IMR-90 (cell line): Measurements from ENCODE around the gene CSE1L. TPM values are rescaled to one million over a fixed set of nuclear protein-coding genes. Genes with fewer than 3 reads are reported as not detected.
"Not testable (repeated sequence)": the region's sequence is repeated elsewhere in the genome, so short reads cannot be mapped to it uniquely, and the experiment has no call there.

ENCODE experiments used
- ATAC-seq: fragments of 200-7000 bp; cut with Tn5 transposase; 2 replicates; pipeline ENCODE4 v1.9.1; 2020; ENCODE audit warnings: low read depth, mild to moderate bottlenecking, moderate library complexity
- BruUV-seq: library from RNA; stranded (reverse); fragments of 400-500 nt; replicated peaks from 2 replicates; lab custom pipeline; 2021; lab: Mats Ljungman, UMichigan
- CTCF ChIA-PET: fragments of 300-600 bp; formaldehyde crosslinking; extraction: SDS; loops from one replicate; lab custom pipeline; 2021; ENCODE audit warnings: antibody characterized with exemption; lab: Yijun Ruan, JAX
- POLR2A ChIA-PET: fragments of 300-600 bp; sonication (Branson Sonifier 250); formaldehyde crosslinking; loops from one replicate; lab custom pipeline; 2022; ENCODE audit warnings: antibody characterized with exemption; ENCODE audit not compliant: unreplicated experiment; lab: Charles Lee
- DNase-seq: peaks from one replicate; pipeline ENCODE4 v3.0.0; 2013
- H2AFZ ChIP-seq: replicated peaks from 2 replicates; pipeline ENCODE3; 2013; ENCODE audit warnings: low read length, mild to moderate bottlenecking; ENCODE audit not compliant: poor library complexity
- H2AK5ac ChIP-seq: 2 replicates; pipeline ENCODE4 v1.6.1; 2013; ENCODE audit warnings: low read depth, low read length, inconsistent platforms
- H2AK9ac ChIP-seq: replicated peaks from 2 replicates; pipeline ENCODE3; 2013; ENCODE audit warnings: mild to moderate bottlenecking, low read depth, low read length, moderate library complexity; ENCODE audit not compliant: poor library complexity
- H2BK120ac ChIP-seq: 2 replicates; pipeline ENCODE4 v1.6.1; 2013; ENCODE audit warnings: low read depth, low read length, inconsistent platforms
- H2BK15ac ChIP-seq: 3 replicates; pipeline ENCODE4 v1.6.1; 2013; ENCODE audit warnings: low read depth, low read length, inconsistent platforms
- H2BK20ac ChIP-seq: 2 replicates; pipeline ENCODE4 v1.6.1; 2013; ENCODE audit warnings: low read depth, mild to moderate bottlenecking, inconsistent platforms, low read length, moderate library complexity
- H2BK5ac ChIP-seq: 2 replicates; pipeline ENCODE4 v1.6.1; 2013; ENCODE audit warnings: mild to moderate bottlenecking, low read depth, low read length, inconsistent platforms; ENCODE audit not compliant: poor library complexity, severe bottlenecking
- H3K14ac ChIP-seq: replicated peaks from 2 replicates; pipeline ENCODE4 v1.6.1; 2013; ENCODE audit warnings: low read depth, low read length, inconsistent platforms
- H3K18ac ChIP-seq: 2 replicates; pipeline ENCODE4 v1.6.1; 2013; ENCODE audit warnings: low read depth, low read length, control low read depth
- H3K23ac ChIP-seq: 2 replicates; pipeline ENCODE4 v1.6.1; 2013; ENCODE audit warnings: low read depth, low read length, inconsistent platforms
- H3K27ac ChIP-seq: 2 replicates; pipeline ENCODE4 v1.5.1; 2013; ENCODE audit warnings: mild to moderate bottlenecking, control low read depth, low read length; ENCODE audit not compliant: insufficient read depth
- H3K27me3 ChIP-seq: 2 replicates; pipeline ENCODE4 v1.6.1; 2013; ENCODE audit warnings: low read length; ENCODE audit not compliant: control insufficient read depth, insufficient read depth
- H3K36me3 ChIP-seq: 2 replicates; pipeline ENCODE4 v1.6.1; 2013; ENCODE audit warnings: low read length, mixed read lengths; ENCODE audit not compliant: control insufficient read depth, insufficient read depth
- H3K4ac ChIP-seq: 2 replicates; pipeline ENCODE4 v1.6.1; 2013; ENCODE audit warnings: low read depth, low read length, inconsistent platforms
- H3K4me1 ChIP-seq: 2 replicates; pipeline ENCODE4 v1.6.1; 2013; ENCODE audit warnings: low read length, mixed read lengths; ENCODE audit not compliant: control insufficient read depth, insufficient read depth
- H3K4me2 ChIP-seq: 2 replicates; pipeline ENCODE4 v1.6.1; 2013; ENCODE audit warnings: low read depth, mild to moderate bottlenecking, control low read depth, low read length, moderate library complexity
- H3K4me3 ChIP-seq: 2 replicates; pipeline ENCODE4 v1.5.1; 2013; ENCODE audit warnings: low read depth, mild to moderate bottlenecking, control low read depth, low read length, moderate library complexity; ENCODE audit not compliant: insufficient read depth
- H3K56ac ChIP-seq: 2 replicates; pipeline ENCODE4 v1.6.1; 2013; ENCODE audit warnings: low read length, inconsistent platforms; ENCODE audit not compliant: insufficient read depth; ENCODE audit errors: extremely low read depth
- H3K79me1 ChIP-seq, 2 experiments: 2 replicates each; pipeline ENCODE4 v1.6.1; 2013; ENCODE audit warnings: low read length in 2 of 2, inconsistent platforms in 1 of 2, low read depth in 1 of 2
- H3K9ac ChIP-seq: 2 replicates; pipeline ENCODE4 v1.6.1; 2013; ENCODE audit warnings: low read depth, low read length, control low read depth
- H3K9me1 ChIP-seq: 2 replicates; pipeline ENCODE4 v1.6.1; 2013; ENCODE audit warnings: low read length, inconsistent platforms; ENCODE audit not compliant: insufficient read depth
- H3K9me3 ChIP-seq: 2 replicates; pipeline ENCODE4 v1.6.1; 2013; ENCODE audit warnings: low read length; ENCODE audit not compliant: control insufficient read depth, insufficient read depth
- H4K20me1 ChIP-seq: 2 replicates; pipeline ENCODE4 v1.6.1; 2013; ENCODE audit warnings: low read length, inconsistent platforms; ENCODE audit not compliant: insufficient read depth
- H4K5ac ChIP-seq: 2 replicates; pipeline ENCODE4 v1.6.1; 2013; ENCODE audit warnings: mild to moderate bottlenecking, low read depth, low read length, control low read depth
- H4K8ac ChIP-seq, 2 experiments: 2 replicates each; pipeline ENCODE4 v1.6.1; 2013; ENCODE audit warnings: low read depth in 2 of 2, low read length in 2 of 2, control low read depth in 1 of 2, inconsistent platforms in 1 of 2
- H4K91ac ChIP-seq: 2 replicates; pipeline ENCODE4 v1.6.1; 2013; ENCODE audit warnings: low read depth, low read length, inconsistent platforms; ENCODE audit not compliant: insufficient read depth
- CEBPB ChIP-seq: IDR thresholded peaks from 2 replicates; pipeline ENCODE4 v1.6.1; 2012; ENCODE audit warnings: low read depth, low read length, improper control_type of control experiment
- CHD1 ChIP-seq: IDR thresholded peaks from 2 replicates; pipeline ENCODE4 v1.6.1; 2012; ENCODE audit warnings: low read depth, low read length, improper control_type of control experiment
- ELK1 ChIP-seq: fragments of 150-350 bp; IDR thresholded peaks from 2 replicates; pipeline ENCODE4 v1.6.1; 2016; ENCODE audit warnings: low read depth, mild to moderate bottlenecking, low read length, moderate library complexity, borderline replicate concordance
- MXI1 ChIP-seq: IDR thresholded peaks from 2 replicates; pipeline ENCODE4 v1.6.1; 2012; ENCODE audit warnings: low read depth, mild to moderate bottlenecking, low read length, moderate library complexity, borderline replicate concordance
- POLR2A ChIP-seq: IDR thresholded peaks from 2 replicates; pipeline ENCODE4 v1.6.1; 2012; ENCODE audit warnings: mild to moderate bottlenecking, low read depth, low read length
- RCOR1 ChIP-seq: IDR thresholded peaks from 2 replicates; pipeline ENCODE4 v1.6.1; 2012; ENCODE audit warnings: mild to moderate bottlenecking, low read length, improper control_type of control experiment; ENCODE audit not compliant: insufficient replicate concordance
- RFX5 ChIP-seq: IDR thresholded peaks from 2 replicates; pipeline ENCODE4 v1.8.0; 2012; ENCODE audit warnings: low read depth, mild to moderate bottlenecking, low read length, moderate library complexity
- SMC3 ChIP-seq: fragments of 150-350 bp; IDR thresholded peaks from 2 replicates; pipeline ENCODE4 v1.6.1; 2016; ENCODE audit warnings: low read depth, mild to moderate bottlenecking, antibody characterized with exemption, low read length, moderate library complexity
- WGBS, 2 experiments: methylation state at CpG; one replicate each; pipeline versions ENCODE4 v1.1.5 to v1.1.7; 2013; ENCODE audit warnings: missing lambda C conversion rate in 2 of 2; ENCODE audit not compliant: insufficient read length in 1 of 2; ENCODE audit errors: extremely low coverage in 2 of 2; 5-methylcytosine and 5-hydroxymethylcytosine counted together
- dilution Hi-C: fragments of 300-500 bp; cut with HindIII; formaldehyde crosslinking; loops from one replicate; pipeline ENCODE4 v1.14.3; 2018; ENCODE audit warnings: low sequenced_read_pairs; ENCODE audit not compliant: unreplicated experiment
- in situ Hi-C: fragments of 300-500 bp; cut with MboI; formaldehyde crosslinking; loops from 3 replicates; pipeline ENCODE4 v1.14.3; 2019; ENCODE audit warnings: low sequenced_read_pairs, inconsistent platforms, mixed read lengths
- intact Hi-C: fragments of 100-400 bp; cut with micrococcal nuclease; formaldehyde crosslinking; loops from 2 replicates; pipeline ENCODE4 v1.10.0; 2022
- polyA plus RNA-seq, 3 experiments: library from polyadenylated mRNA; depleted of rRNA; stranded (reverse); fragments of >200 nt; gene quantifications; 2 replicates each; pipeline ENCODE4 v1.2.3, GENCODE V29; 2012; ENCODE audit warnings: low replicate concordance in 1 of 3
- total RNA-seq: library from RNA; depleted of rRNA; stranded (reverse); fragments of >200 nt; gene quantifications from 2 replicates; pipeline ENCODE4 v1.2.3, GENCODE V29; 2012

Gene CSE1L
- total and polyA plus RNA-seq, 2 of the 4 experiments (the other 2 are of a cell fraction), result 34.3 to 81.7 TPM

GRCh38 chr20:49024220-49024619 is 21.9 kb upstream of the CSE1L start:
- Histone ChIP-seq H2AFZ (no peak overlapping the region), H3K4me3 (no peak overlapping the region), H2BK20ac (no peak overlapping the region), H3K27ac (no peak overlapping the region), H3K56ac (no peak overlapping the region), H3K9ac (no peak overlapping the region), H2BK120ac (no peak overlapping the region), H3K27me3 (no peaks in the 10 kb centered on the region), H3K4me2 (no peak overlapping the region), H3K79me1 (no peaks in the 10 kb centered on the region; a peak in 1 of 4 replicates), H3K14ac (no peak overlapping the region), H4K5ac (no peak overlapping the region), H3K9me1 (no peaks in the 10 kb centered on the region; the same call in 1 of the 2 replicates), H4K20me1 (no peaks in the 10 kb centered on the region), H3K36me3 (peaks cover 45% of the 10 kb centered on the region), H2BK5ac (no peak overlapping the region), H2AK9ac (no peak overlapping the region), H2AK5ac (no peak overlapping the region), H3K9me3 (no peaks in the 10 kb centered on the region), H3K4ac (no peak overlapping the region), H2BK15ac (no peak overlapping the region), H3K18ac (no peak overlapping the region), H4K8ac (no peak overlapping the region), H3K4me1 (peaks cover 1% of the 10 kb centered on the region; the same call in 1 of the 2 replicates), H3K23ac (no peak overlapping the region), H4K91ac (no peak overlapping the region)
- DNase-seq (no peak), ATAC-seq (no peak)
- BruUV-seq, result no TSS peak
- intact Hi-C loops, result no loop called here
- no CpG with 5 or more reads among the region's 5 CpGs for WGBS, 2 experiments
- in situ Hi-C loops, result no loop called here
- ChIA-PET CTCF (interaction anchor here (0.6 kb wide), 1 partner anchor 58 kb away, joined by 9 read pairs; no protein-coding TSS in a partner anchor), POLR2A (no interaction called here)
- dilution Hi-C loops, result no loop called here
- TF ChIP-seq POLR2A (no peak), RCOR1 (no peak), ELK1 (no peak), RFX5 (no peak), CHD1 (no peak), MXI1 (no peak), SMC3 (no peak), CEBPB (no peak)

- CTCF ChIA-PET, H3K9ac ChIP-seq, H3K79me1 ChIP-seq, POLR2A ChIA-PET, H3K9me1 ChIP-seq, BruUV-seq, H3K4ac ChIP-seq, H3K56ac ChIP-seq, H2BK5ac ChIP-seq, H3K9me3 ChIP-seq, H2AFZ ChIP-seq, H3K4me3 ChIP-seq, H3K27ac ChIP-seq, H2BK20ac ChIP-seq, H4K5ac ChIP-seq, intact Hi-C loops, dilution Hi-C loops, H2AK5ac ChIP-seq, H3K14ac ChIP-seq, H3K23ac ChIP-seq, DNase-seq, H3K27me3 ChIP-seq, H3K4me2 ChIP-seq, H4K20me1 ChIP-seq, ATAC-seq, H2BK120ac ChIP-seq, H3K18ac ChIP-seq, H2AK9ac ChIP-seq, H3K4me1 ChIP-seq, H2BK15ac ChIP-seq, H4K8ac ChIP-seq, in situ Hi-C loops, H4K91ac ChIP-seq: not testable (repeated sequence)
- H3K36me3 ChIP-seq, result peaks cover 36% of the 10 kb centered on the region
- WGBS, 2 experiments, result no CpG with 5 or more reads among the region's 2 CpGs
Observed at GRCh38 chr20:49028177-49028576, 17.9 kb upstream of the CSE1L start.
